ENCODE measurements around the gene APBB1IP. TPM values are rescaled to one million over a fixed set of nuclear protein-coding genes. Genes with fewer than 3 reads are reported as not detected.

The APBB1IP gene
- polyA plus RNA-seq, 3 donors = 24.6 to 78.7 (median 45.4) TPM

DNA sequence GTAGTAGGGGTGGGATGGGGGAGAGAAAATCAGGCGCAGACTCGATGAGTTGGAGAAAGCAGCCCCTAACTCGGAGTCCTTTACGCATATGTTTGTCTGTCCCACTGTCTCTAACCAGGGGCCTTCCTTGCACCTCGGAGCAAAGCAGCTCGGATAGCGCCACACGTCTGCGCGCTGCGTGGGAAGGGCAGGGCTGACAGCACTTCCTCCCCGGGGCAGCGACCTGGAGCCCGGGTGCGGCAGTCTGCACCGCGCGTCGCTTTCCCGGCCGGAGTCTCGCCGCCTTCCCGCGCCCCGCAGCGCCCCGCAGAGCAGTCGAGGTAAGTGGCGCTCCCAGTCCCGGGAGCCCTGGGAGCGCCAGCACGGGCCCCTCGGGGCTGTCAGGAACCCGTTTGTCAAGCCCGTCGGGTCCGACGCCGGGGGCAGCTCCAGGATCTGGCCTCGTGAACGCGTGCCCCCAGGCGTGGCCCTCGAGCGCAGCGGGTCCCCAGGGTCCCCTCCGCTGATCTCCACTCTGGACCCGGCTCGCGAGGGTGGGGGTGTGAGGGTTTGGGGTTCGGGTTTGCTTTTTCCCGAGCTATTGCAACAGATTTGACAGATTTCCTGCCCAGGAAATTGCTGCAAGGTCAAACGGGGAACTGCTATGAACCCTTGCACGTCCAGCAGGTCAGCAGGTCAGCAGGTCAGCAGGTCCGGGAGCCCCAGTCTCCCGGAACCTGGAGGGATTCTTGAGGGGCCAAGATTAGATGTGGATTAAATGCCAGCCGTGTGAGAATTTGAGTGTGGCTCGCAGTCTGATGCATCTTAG, 597 bp downstream of the APBB1IP start:
- H3K4me3 Mint-ChIP-seq = peak overlapping the region; percentile 91 to 97
- Histone ChIP-seq H3K27ac (ENCODE audit: low read depth in 1 of 2, low read length in 2 of 2) (peak overlapping the region; percentile 96 to 97), H3K4me3 (replicated peaks in 1 of 3; ENCODE audit: low read depth in 2 of 3, low read length in 3 of 3) (peak overlapping the region; percentile 61 to 94 (median 77)), H3K27me3 (ENCODE audit: control insufficient read depth in 2 of 2, insufficient read depth in 2 of 2, low read length in 2 of 2) (no peaks in the 10 kb centered on the region), H2AFZ (ENCODE audit: insufficient read depth, low read depth, low read length, poor library complexity, severe bottlenecking) (peak overlapping the region; percentile 69), H4K20me1 (ENCODE audit: insufficient read depth, low read length) (peaks cover 22% of the 10 kb centered on the region), H3K9ac (ENCODE audit: insufficient read depth, low read length, poor library complexity, severe bottlenecking) (peak overlapping the region; percentile 99), H3K4me2 (replicated peaks; ENCODE audit: extremely low read depth, low read length, poor library complexity, severe bottlenecking) (peak overlapping the region; percentile 82), H3K36me3 (replicated peaks in 1 of 2; ENCODE audit: control insufficient read depth in 1 of 2, insufficient read depth in 2 of 2, low read length in 2 of 2) (peaks cover 5 to 22% of the 10 kb centered on the region in 2 donors), H3K79me2 (ENCODE audit: insufficient read depth, low read length) (peaks cover 55% of the 10 kb centered on the region), H3K4me1 (ENCODE audit: control insufficient read depth in 1 of 2, insufficient read depth in 2 of 2, low read length in 2 of 2) (peaks cover 49 to 77% of the 10 kb centered on the region in 2 donors), H3K9me3 (replicated peaks in 1 of 2; ENCODE audit: control insufficient read depth in 1 of 2, insufficient read depth in 1 of 2, low read length in 2 of 2) (no peaks in the 10 kb centered on the region)
- 0% methylated on average over 51 of the region's 59 CpGs for WGBS (ENCODE audit: insufficient coverage)
- TF ChIP-seq, protein P1, sequence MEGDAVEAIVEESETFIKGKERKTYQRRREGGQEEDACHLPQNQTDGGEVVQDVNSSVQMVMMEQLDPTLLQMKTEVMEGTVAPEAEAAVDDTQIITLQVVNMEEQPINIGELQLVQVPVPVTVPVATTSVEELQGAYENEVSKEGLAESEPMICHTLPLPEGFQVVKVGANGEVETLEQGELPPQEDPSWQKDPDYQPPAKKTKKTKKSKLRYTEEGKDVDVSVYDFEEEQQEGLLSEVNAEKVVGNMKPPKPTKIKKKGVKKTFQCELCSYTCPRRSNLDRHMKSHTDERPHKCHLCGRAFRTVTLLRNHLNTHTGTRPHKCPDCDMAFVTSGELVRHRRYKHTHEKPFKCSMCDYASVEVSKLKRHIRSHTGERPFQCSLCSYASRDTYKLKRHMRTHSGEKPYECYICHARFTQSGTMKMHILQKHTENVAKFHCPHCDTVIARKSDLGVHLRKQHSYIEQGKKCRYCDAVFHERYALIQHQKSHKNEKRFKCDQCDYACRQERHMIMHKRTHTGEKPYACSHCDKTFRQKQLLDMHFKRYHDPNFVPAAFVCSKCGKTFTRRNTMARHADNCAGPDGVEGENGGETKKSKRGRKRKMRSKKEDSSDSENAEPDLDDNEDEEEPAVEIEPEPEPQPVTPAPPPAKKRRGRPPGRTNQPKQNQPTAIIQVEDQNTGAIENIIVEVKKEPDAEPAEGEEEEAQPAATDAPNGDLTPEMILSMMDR (IDR thresholded peaks at IDR 0.05) = no peak
- no peaks in the 10 kb centered on the region for H3K27me3 Mint-ChIP-seq (ENCODE audit: low read depth in 3 of 3)
- peaks cover 26 to 29% of the 10 kb centered on the region in 2 donors for H3K36me3 Mint-ChIP-seq
- DNase-seq = peak; percentile 65 to 74 (median 67)
- H3K9me3 Mint-ChIP-seq = no peaks in the 10 kb centered on the region
- peaks cover 59% of the 10 kb centered on the region for H3K4me1 Mint-ChIP-seq
- peak overlapping the region; percentile 96 to 99 (median 99) for H3K27ac Mint-ChIP-seq
- intact Hi-C loops (cut with micrococcal nuclease) = loop anchor here (5.0 to 10.0 kb wide), 4 partner anchors 44 to 116 kb away; no protein-coding TSS in a partner anchor

DNA sequence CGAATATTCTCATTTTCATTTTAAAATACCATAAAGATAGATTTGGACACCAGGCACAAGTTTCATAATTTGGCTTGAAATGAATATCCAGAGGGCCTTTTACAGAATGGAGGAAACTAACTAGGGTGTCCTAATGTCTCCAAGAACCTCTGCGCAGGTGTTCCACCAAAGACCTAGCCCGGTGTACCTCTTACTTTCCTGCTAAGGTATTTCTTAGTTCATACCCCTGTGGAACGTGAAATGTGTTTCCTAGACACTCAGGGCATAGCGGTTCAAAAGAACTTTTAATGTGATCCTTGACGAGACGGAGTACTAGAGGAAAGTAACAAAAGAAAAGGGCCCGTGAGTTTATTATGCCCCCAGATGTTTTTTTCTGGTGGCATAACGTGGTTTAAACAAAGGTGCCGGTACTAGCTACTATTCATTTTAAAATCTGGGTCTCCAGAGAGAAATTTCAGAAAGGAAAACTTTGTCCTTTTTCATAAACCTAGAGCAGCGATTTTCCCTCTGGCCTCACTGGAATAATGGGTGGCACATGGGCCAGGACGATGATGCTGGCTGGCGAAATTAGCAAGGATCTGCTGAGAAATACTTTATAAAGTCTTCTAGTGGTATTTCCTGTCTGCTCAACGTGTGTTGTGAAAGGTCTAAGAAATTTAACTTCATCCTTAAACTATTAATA, 1.4 kb downstream of the APBB1IP start:
- peaks cover 46 to 82% of the 10 kb centered on the region in 2 donors for H3K4me1 ChIP-seq (ENCODE audit: control insufficient read depth in 1 of 2, insufficient read depth in 2 of 2, low read length in 2 of 2)
- intact Hi-C loops (cut with micrococcal nuclease) = loop anchor here (5.0 to 10.0 kb wide), 4 partner anchors 43 to 115 kb away; no protein-coding TSS in a partner anchor
- peaks cover 34 to 37% of the 10 kb centered on the region in 2 donors for H3K36me3 Mint-ChIP-seq
- peak overlapping the region; percentile 95 to 99 (median 98) for H3K27ac Mint-ChIP-seq
- no peaks in the 10 kb centered on the region for H3K27me3 Mint-ChIP-seq (ENCODE audit: low read depth in 3 of 3)
- H3K9me3 Mint-ChIP-seq = no peaks in the 10 kb centered on the region
- H3K27me3 ChIP-seq (ENCODE audit: control insufficient read depth in 2 of 2, insufficient read depth in 2 of 2, low read length in 2 of 2) = no peaks in the 10 kb centered on the region
- H3K79me2 ChIP-seq (ENCODE audit: insufficient read depth, low read length) = peaks cover 64% of the 10 kb centered on the region
- peak overlapping the region; percentile 82 for H3K4me2 ChIP-seq (replicated peaks; ENCODE audit: extremely low read depth, low read length, poor library complexity, severe bottlenecking)
- H3K27ac ChIP-seq (ENCODE audit: low read depth in 1 of 2, low read length in 2 of 2) = peak overlapping the region; percentile 96 to 97
- H3K4me1 Mint-ChIP-seq = peaks cover 64% of the 10 kb centered on the region
- peak overlapping the region; percentile 99 for H3K9ac ChIP-seq (ENCODE audit: insufficient read depth, low read length, poor library complexity, severe bottlenecking)
- no peaks in the 10 kb centered on the region for H3K9me3 ChIP-seq (replicated peaks in 1 of 2; ENCODE audit: control insufficient read depth in 1 of 2, insufficient read depth in 1 of 2, low read length in 2 of 2)
- H3K4me3 Mint-ChIP-seq = peak overlapping the region; percentile 91 to 97
- DNase-seq = no peak
- peak overlapping the region; percentile 61 to 94 (median 77) for H3K4me3 ChIP-seq (replicated peaks in 1 of 3; ENCODE audit: low read depth in 2 of 3, low read length in 3 of 3)
- H3K36me3 ChIP-seq (replicated peaks in 1 of 2; ENCODE audit: control insufficient read depth in 1 of 2, insufficient read depth in 2 of 2, low read length in 2 of 2) = peaks cover 5 to 31% of the 10 kb centered on the region in 2 donors
- peak overlapping the region; percentile 69 for H2AFZ ChIP-seq (ENCODE audit: insufficient read depth, low read depth, low read length, poor library complexity, severe bottlenecking)
- TF ChIP-seq, protein P1 (IDR thresholded peaks at IDR 0.05) = no peak
- H4K20me1 ChIP-seq (ENCODE audit: insufficient read depth, low read length) = peaks cover 30% of the 10 kb centered on the region
- 0% methylated on average over 6 of the region's 14 CpGs for WGBS (ENCODE audit: insufficient coverage)

Data from CD14-positive monocyte (primary cell).